Testis (tissue), 3 donors: ENCODE results near the gene VSTM2B. TPM values are rescaled to one million over a fixed set of nuclear protein-coding genes. Genes with fewer than 3 reads are reported as not detected.

Source experiments
- DNase-seq: peaks from one replicate; pipeline ENCODE4 v3.0.0-alpha.2; 2019
- H3K27ac ChIP-seq, 2 donors: fragments of 200-600 bp; sonication (generic); one replicate each; pipeline ENCODE4 v1.5.1; 2019
- H3K27me3 ChIP-seq: fragments of 200-600 bp; sonication (generic); one replicate; pipeline ENCODE4 v1.5.1; 2019
- H3K36me3 ChIP-seq: fragments of 200-600 bp; sonication (generic); one replicate; pipeline ENCODE4 v1.5.1; 2017; ENCODE audit warnings: low read depth; ENCODE audit errors: missing control alignments
- H3K4me1 ChIP-seq: fragments of 200-600 bp; sonication (generic); one replicate; pipeline ENCODE4 v1.5.1; 2019
- H3K4me3 ChIP-seq, 2 donors: fragments of 200-600 bp; sonication (generic); one replicate each; pipeline ENCODE4 v1.5.1; 2017 to 2019
- H3K9me3 ChIP-seq: fragments of 200-600 bp; sonication (generic); one replicate; pipeline ENCODE4 v1.5.1; 2017
- CTCF ChIP-seq, 3 experiments: fragments of 450-650 bp in 2 of 3; fragments of 200-600 bp in 1 of 3; sonication (generic) in 1 of 3; IDR thresholded peaks; one replicate each; pipeline ENCODE4 v1.5.1; 2016 to 2019; ENCODE audit warnings: antibody characterized with exemption in 3 of 3, mild to moderate bottlenecking in 2 of 3, moderate library complexity in 1 of 3
- POLR2A ChIP-seq: fragments of 450-650 bp; IDR thresholded peaks from one replicate; pipeline ENCODE4 v1.6.1; 2017; ENCODE audit warnings: antibody characterized with exemption, mild to moderate bottlenecking, moderate library complexity
- WGBS, 2 donors: methylation state at CpG; one replicate each; pipeline ENCODE4 v1.1.5; 2018; 5-methylcytosine and 5-hydroxymethylcytosine counted together
- intact Hi-C: fragments of 100-400 bp; cut with DNase I; formaldehyde crosslinking; loops from one replicate; pipeline ENCODE4 v1.15.1; 2023; ENCODE audit warnings: low total_unique reads
- polyA plus RNA-seq: library from polyadenylated mRNA; stranded (reverse); fragments of 350-450 nt; fragmentation: Illumina TruSeq; extraction: RNeasy Lipid Tissue Mini Kit (QIAGEN cat#74804); gene quantifications from one replicate; pipeline ENCODE4 v1.2.3, GENCODE V29; 2014; ENCODE audit warnings: low read depth, low replicate concordance; ENCODE audit not compliant: insufficient read depth
- total RNA-seq, 2 donors: library from RNA; depleted of rRNA; stranded (reverse); fragments of >200 nt; gene quantifications; one replicate each; pipeline ENCODE4 v1.2.3, GENCODE V29; 2016

The VSTM2B gene
- total and polyA plus RNA-seq, 3 donors from 2014 or later, result 0.50 to 0.62 TPM; not detected in 1

DNA sequence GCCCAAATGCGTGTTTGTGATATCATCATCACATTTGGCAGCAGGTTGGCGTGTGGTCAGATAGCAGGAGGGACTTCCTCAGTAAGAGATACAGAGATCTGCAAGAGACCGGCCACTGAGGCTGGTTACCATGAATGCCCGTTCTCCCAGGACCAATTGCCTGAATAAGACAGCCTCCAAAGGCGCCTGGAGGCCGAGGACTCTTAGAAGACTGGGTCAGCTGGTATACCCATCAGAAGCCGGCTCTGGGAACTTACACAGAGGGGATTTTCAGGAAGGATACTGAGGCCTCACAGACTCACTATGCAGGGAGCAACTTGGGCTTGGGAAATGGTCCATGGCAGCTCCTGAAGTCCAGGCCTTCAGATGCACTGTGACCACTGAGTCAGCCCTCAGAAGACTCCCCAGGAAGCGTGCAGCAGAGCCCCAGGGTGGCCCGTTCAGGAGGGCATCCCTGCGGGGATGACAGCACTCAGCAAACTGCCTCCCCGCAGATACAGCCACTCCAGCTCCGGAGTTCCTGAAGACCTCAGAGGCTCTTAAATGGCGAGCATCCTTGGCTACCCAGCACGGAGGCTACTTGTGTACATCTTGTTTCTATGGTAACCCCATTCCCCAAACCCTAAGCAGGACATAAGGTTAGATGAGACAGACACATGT, 26.4 kb upstream of the VSTM2B start:
- Histone ChIP-seq H3K36me3 (no peaks in the 10 kb centered on the region), H3K4me3 (no peak overlapping the region), H3K4me1 (no peaks in the 10 kb centered on the region), H3K9me3 (no peaks in the 10 kb centered on the region), H3K27ac (no peak overlapping the region), H3K27me3 (no peaks in the 10 kb centered on the region)
- DNase-seq, result no peak
- WGBS, 2 donors, result 74 to 90% methylated on average over 5 to 14 of the region's 14 CpGs
- intact Hi-C loops, result no loop called here
- TF ChIP-seq POLR2A (no peak), CTCF (IDR thresholded peaks at IDR 0.05) (no peak)

DNA sequence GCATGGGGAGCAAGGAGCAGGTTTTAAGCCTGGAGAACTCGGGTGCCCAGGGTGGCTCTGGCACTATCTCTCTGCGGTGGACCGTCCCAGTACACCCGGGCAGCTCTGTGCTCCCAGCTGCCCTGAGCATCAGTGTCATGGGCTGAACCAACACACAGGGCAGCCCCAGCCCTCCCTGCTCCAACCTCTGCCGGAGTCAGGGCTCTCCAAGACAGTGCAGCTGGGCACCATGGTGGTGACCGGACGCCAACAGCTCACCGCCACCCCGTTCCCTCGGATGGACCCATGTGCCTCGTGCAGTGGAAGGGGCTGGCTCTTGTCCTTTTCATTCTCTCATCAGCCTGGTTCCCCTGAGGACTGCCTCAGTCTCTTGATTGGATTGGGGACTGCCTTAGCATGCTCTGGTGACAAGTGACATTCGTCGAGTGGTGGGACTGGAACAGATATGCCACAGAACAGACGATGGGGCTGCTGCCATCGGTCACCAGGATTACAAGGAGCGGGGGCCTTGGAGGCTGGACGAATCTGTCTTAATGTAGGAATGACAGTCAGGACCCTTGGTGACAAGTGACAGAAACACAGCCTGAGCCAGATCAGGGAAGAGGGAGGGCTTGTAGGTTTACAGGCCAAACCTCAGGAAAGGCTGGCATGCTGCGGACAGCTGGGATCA, 25.7 kb upstream of the VSTM2B start:
- H3K9me3 ChIP-seq, result no peaks in the 10 kb centered on the region
- intact Hi-C loops, result no loop called here
- H3K27ac ChIP-seq, result no peak overlapping the region
- WGBS, 2 donors, result 90 to 93% methylated on average over 10 to 18 of the region's 18 CpGs
- peaks cover 5% of the 10 kb centered on the region for H3K4me1 ChIP-seq
- H3K36me3 ChIP-seq, result no peaks in the 10 kb centered on the region
- no peaks in the 10 kb centered on the region for H3K27me3 ChIP-seq
- no peak for TF ChIP-seq POLR2A
- TF ChIP-seq CTCF (IDR thresholded peaks at IDR 0.05), result no peak
- no peak for DNase-seq
- H3K4me3 ChIP-seq, result no peak overlapping the region

DNA sequence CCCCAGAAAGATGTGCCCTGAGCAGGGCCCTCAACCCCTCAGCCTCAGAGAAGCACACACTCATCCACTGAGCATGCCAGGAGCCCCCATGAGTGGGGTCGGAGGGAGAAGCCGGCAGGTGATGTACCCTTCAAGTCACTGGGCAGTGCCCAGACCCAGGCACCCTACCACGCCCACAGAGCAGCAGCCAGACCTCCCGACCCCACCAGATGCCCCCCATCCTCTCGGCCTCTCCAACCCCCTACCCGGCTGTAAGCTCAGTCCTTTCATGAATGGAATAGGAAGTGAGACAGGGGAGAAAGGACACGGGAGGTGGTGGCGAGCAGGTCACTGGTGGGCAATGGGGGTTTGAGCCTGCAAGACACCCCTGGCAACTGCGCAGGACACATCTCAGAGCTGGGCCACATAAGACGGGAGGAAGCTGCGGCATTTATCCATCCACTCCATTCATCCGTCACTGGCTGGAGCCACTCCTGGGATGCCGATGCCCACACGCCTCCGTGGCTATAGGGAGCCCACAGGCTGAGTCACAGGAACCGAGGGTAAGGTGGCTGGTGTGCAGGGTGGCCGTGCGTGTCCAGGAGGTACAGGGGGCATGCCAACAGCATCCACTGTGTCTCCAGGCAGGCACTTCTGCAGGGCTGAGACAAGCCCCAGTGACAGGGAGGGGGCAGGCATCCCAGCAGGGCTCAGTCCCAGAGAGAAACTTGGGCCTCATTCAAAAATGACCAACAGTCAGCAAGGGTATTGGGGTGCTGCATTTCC, 23.8 kb upstream of the VSTM2B start:
- TF ChIP-seq POLR2A (no peak), CTCF (IDR thresholded peaks at IDR 0.05) (no peak)
- intact Hi-C loops, result no loop called here
- no peaks in the 10 kb centered on the region for H3K27me3 ChIP-seq
- no peaks in the 10 kb centered on the region for H3K36me3 ChIP-seq
- H3K4me3 ChIP-seq, result no peak overlapping the region
- 88 to 92% methylated on average over 10 to 18 of the region's 18 CpGs for WGBS, 2 donors
- H3K4me1 ChIP-seq, result peaks cover 6% of the 10 kb centered on the region
- DNase-seq, result no peak
- no peak overlapping the region for H3K27ac ChIP-seq
- no peaks in the 10 kb centered on the region for H3K9me3 ChIP-seq

GRCh38 chr19:29502581-29502850, 23.3 kb upstream of the VSTM2B start:
- WGBS, 2 donors, result 89 to 91% methylated on average over 3 of the region's 3 CpGs
- H3K9me3 ChIP-seq, result no peaks in the 10 kb centered on the region
- intact Hi-C loops, result no loop called here
- H3K27ac ChIP-seq, result no peak overlapping the region
- TF ChIP-seq CTCF (IDR thresholded peaks at IDR 0.05), result no peak
- no peak for TF ChIP-seq POLR2A
- H3K4me1 ChIP-seq, result peaks cover 6% of the 10 kb centered on the region
- no peaks in the 10 kb centered on the region for H3K27me3 ChIP-seq
- no peaks in the 10 kb centered on the region for H3K36me3 ChIP-seq
- no peak for DNase-seq
- no peak overlapping the region for H3K4me3 ChIP-seq
